ENCODE measurements around the gene PITPNM1.

GRCh38 chr11:67539550-67539949 lies 34.4 kb upstream of the PITPNM1 start:
- no peak for TF ChIP-seq POLR2A (IDR thresholded peaks at IDR 0.05; ENCODE audit: low read depth, low read length)
- TF ChIP-seq POLR2AphosphoS5 (IDR thresholded peaks at IDR 0.05; ENCODE audit: low read depth, low read length) = no peak

Data from GM12892 (cell line).